Cardiac fibroblast (primary cell): Measurements from ENCODE around the gene MSI2.

ENCODE experiments used
- DNase-seq, 2 donors: peaks; one replicate each; pipeline versions ENCODE4 v3.0.0 to v3.0.0-alpha.2; 2010; ENCODE audit warnings: low read depth in 2 of 2
- H3K4me3 ChIP-seq, 2 donors: replicated peaks in 1 of 2; 1 replicate in 1 of 2; 2 replicates in 1 of 2; pipeline ENCODE4 v1.5.1; 2011; ENCODE audit warnings: low read depth in 2 of 2, low read length in 2 of 2, mild to moderate bottlenecking in 2 of 2, moderate library complexity in 1 of 2
- TF ChIP-seq, protein P1 (sequence below): IDR thresholded peaks from one replicate; pipeline ENCODE4 v1.5.1; 2011; ENCODE audit warnings: low read depth, mild to moderate bottlenecking, low read length, inconsistent platforms

The MSI2 gene

DNA sequence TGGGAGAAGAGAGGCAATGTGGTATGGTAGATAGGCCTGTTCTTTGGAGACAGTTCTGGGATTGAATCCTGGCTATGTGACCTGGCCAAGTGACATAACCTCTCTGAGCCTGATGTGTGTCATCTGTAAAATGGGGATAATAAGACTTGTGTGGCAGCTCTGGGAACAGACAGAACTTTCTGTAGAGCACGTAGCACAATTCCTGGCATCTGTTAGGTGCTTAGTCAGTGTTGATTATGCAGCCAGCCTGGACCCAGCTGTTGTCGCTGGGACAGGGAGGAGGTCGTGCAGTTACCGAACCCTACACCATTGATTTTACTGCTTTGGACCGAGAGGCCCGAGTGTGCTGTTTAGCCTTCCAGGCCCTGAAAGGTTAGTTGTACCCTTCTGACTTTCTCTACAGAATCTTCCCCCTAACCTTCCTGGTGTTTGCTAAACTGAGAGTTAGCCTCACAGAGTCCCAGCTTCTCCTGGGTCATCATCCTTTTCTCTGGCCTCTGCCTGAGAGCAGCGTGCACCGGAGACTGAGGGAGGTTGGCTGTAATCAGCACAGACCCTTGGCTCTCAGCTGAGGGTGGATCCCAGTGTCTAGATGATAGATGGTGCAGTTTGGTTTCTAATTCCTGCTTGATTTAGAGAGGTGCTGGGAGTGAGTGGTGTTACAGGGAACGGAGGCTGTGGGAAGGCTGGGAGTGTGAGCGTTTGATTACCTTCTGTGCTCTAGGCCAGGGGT is 31.9 kb downstream of the MSI2 start:
- peak; percentile 17 to 34 for DNase-seq
- H3K4me3 ChIP-seq = no peak overlapping the region

DNA sequence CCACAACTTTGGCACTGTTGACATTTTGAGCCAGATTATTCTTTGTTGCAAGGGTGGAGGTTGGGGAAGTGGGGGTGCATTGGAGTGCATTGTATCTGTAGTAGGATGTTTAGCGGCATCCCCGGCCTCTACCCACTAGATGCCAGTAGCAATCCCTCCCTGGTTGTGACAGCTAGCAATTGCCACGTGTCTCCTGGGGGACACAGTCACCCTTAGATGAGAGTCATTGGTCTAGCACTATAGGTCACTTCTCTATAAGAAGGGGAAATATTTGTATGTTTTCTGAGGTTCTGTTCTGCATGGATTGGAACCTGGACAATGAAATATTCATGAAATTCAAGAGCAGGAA is 32.4 kb downstream of the MSI2 start:
- TF ChIP-seq, protein P1, sequence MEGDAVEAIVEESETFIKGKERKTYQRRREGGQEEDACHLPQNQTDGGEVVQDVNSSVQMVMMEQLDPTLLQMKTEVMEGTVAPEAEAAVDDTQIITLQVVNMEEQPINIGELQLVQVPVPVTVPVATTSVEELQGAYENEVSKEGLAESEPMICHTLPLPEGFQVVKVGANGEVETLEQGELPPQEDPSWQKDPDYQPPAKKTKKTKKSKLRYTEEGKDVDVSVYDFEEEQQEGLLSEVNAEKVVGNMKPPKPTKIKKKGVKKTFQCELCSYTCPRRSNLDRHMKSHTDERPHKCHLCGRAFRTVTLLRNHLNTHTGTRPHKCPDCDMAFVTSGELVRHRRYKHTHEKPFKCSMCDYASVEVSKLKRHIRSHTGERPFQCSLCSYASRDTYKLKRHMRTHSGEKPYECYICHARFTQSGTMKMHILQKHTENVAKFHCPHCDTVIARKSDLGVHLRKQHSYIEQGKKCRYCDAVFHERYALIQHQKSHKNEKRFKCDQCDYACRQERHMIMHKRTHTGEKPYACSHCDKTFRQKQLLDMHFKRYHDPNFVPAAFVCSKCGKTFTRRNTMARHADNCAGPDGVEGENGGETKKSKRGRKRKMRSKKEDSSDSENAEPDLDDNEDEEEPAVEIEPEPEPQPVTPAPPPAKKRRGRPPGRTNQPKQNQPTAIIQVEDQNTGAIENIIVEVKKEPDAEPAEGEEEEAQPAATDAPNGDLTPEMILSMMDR = no peak
- H3K4me3 ChIP-seq = no peak overlapping the region
- no peak for DNase-seq

More for the DNA sequence above, 31.9 kb downstream of the MSI2 start:
- TF ChIP-seq, protein P1 = no peak

DNA sequence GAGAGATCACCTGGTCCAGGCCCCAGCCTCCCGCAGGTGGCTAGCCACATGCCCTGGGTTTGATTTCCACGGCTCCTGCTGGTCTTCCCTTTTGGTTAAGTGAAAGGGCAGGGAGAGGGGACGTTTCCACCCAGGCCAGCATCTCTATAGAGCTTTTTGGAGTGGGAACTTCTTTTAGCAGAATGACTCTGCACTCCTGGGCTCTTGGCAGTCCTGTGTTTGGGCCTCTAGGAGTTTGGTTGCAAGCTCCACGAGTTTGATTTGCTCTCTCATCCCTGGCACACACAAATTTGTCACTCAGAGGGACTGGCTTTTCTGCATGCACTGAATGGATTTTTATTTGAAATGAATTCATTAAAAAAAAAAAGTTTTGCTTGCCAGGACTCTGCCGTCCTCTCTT is 32.8 kb downstream of the MSI2 start:
- DNase-seq = no peak

DNA sequence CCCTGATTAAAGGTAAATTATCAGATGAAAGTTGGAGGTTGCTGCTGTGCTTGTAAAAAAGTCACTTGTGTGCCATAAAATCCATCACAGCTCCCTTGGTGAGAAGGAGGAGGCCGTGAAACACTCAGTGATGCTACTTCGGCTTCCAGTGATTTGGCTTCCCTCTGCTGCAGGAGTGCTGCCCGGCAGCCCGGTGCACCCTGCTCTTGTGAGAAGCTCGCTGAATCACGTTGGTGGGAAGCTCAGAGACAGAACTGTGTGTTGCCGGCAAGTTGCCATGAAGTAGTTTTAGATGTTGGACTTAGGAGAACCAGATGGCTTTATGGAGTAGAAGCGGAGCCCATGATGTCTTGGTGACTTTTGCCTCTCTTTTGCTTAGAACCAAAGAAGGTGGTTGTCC is 33.3 kb downstream of the MSI2 start:
- TF ChIP-seq, protein P1 = no peak
- H3K4me3 ChIP-seq = no peak overlapping the region
- DNase-seq = no peak

More for the DNA sequence above, 32.8 kb downstream of the MSI2 start:
- H3K4me3 ChIP-seq = no peak overlapping the region
- TF ChIP-seq, protein P1 = no peak

DNA sequence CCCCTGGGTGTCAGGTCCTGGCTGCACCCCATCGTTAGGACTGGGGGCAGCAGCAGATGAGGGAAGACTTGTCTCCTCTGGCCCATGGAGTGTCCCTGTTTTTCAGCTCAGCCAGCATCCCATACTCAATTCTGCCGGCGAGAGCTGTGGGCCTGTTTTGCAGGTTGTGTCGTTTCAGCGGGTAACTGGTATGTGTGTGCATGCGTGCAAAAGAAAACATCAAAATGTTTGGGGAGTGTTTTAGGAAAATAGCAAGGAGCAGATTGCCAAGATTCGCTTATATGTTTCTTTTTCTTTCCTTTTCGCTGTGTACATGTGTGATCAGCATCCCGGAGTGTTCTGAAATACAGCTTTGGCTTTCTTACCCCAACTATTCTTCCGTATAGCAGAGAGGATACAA is 34.7 kb downstream of the MSI2 start:
- H3K4me3 ChIP-seq = no peak overlapping the region
- no peak for DNase-seq
- TF ChIP-seq, protein P1 = no peak

DNA sequence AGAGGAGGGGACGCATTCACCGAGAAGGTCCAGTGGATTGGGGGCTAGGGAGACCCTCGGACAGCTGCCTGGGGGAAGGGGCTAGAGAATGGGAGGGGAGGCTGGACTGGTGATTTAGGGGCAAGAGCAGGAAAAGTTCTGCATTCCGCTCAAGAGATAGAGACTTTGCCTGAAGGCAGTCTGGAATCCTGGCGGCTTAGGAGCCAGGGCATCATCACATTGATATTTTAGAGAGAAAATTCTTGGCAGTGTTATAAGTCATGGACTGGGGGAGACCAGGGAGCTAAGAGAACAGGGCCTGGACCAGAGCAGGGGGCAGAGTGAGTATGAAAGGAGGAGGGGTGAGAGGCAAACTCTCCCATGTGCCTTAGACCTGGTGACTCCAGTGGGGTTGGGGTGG is 35.8 kb downstream of the MSI2 start:
- H3K4me3 ChIP-seq = no peak overlapping the region
- TF ChIP-seq, protein P1 = no peak
- DNase-seq = no peak

DNA sequence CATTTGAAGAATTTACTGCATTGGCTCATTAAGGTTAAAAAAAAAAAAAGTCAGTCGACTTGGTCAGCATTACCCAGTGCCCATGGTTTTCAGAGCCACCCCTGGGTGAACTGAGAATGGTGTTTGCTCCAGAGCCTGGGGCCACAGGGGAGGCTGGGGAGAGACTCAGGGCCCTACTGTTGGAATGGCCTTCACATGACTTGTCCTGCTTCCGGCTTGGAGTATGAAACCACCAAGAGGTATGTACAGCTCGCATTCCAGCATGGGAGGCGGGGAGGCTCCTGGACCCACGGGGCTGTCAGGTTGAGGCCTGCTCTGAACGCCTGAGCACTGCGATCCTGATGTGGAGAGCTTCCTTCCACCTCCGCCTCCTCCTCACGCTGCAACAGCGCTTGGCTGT is 36.8 kb downstream of the MSI2 start:
- DNase-seq = peak in 1 of 2 donors; percentile 9
- TF ChIP-seq, protein P1 = no peak
- H3K4me3 ChIP-seq = no peak overlapping the region
